ENCODE results near the gene XRN2.

The XRN2 gene, protein sequence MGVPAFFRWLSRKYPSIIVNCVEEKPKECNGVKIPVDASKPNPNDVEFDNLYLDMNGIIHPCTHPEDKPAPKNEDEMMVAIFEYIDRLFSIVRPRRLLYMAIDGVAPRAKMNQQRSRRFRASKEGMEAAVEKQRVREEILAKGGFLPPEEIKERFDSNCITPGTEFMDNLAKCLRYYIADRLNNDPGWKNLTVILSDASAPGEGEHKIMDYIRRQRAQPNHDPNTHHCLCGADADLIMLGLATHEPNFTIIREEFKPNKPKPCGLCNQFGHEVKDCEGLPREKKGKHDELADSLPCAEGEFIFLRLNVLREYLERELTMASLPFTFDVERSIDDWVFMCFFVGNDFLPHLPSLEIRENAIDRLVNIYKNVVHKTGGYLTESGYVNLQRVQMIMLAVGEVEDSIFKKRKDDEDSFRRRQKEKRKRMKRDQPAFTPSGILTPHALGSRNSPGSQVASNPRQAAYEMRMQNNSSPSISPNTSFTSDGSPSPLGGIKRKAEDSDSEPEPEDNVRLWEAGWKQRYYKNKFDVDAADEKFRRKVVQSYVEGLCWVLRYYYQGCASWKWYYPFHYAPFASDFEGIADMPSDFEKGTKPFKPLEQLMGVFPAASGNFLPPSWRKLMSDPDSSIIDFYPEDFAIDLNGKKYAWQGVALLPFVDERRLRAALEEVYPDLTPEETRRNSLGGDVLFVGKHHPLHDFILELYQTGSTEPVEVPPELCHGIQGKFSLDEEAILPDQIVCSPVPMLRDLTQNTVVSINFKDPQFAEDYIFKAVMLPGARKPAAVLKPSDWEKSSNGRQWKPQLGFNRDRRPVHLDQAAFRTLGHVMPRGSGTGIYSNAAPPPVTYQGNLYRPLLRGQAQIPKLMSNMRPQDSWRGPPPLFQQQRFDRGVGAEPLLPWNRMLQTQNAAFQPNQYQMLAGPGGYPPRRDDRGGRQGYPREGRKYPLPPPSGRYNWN

DNA sequence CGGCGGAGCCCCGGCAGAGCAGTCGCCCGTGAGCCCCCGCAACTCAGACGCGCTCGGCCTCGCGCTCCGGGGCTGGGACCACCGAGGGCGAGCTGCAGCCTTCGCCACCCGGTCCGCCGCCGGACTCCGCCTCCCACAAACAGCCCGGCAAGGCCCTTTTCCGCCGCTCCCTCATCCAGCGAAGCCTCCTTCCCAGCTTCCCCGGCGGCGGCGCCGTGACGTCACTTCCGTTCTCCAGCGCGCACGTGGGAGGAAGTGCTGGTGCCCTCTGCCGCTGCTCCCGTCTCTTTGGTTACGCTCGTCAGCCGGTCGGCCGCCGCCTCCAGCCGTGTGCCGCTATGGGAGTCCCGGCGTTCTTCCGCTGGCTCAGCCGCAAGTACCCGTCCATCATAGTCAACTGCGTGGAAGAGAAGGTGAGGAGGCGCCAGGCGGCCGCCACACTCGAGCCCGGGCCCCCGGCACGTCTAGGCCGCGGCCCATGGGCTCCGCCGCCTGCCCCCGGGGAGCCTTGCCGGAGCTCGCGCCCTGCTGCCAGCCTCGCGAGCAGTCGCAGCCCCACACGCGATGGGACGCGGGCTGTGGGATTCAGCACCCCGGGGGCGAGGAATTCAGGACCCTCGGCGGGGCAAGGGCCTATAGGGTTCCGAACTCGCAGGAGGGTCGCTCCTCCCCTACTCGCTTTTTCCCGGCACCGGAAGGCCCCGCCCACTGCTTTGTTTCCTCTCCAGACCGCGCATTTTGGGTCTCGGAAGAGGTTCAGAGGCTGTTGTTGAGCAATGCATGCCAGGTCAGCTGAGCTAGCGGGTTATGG lies at the start of gene XRN2:
XRN2 (plus strand) TSS at position 271 of the 811 bp plus-strand sequence; CDS start at position 339, 68 bp downstream.
- DNase-seq, result peak; percentile 96

DNA sequence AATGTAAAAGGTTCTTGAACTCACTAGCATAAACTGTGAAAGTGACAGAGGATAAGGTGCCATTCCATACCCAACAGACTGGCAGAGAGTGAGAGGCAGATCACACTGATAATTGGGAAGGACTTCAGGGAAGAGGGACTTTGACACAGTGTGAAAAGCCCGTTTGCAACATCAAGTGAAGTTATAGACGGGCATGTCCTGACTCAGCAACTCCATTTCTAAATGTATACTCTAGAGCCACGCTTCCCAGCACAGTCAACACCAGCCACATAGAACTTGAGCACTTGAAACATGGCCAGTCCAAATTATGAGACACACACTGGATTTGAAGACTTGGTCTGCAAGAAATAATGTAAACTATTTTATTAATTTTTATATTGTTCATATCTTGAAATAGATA lies 45.9 kb upstream of the XRN2 start:
- DNase-seq, result no peak

DNA sequence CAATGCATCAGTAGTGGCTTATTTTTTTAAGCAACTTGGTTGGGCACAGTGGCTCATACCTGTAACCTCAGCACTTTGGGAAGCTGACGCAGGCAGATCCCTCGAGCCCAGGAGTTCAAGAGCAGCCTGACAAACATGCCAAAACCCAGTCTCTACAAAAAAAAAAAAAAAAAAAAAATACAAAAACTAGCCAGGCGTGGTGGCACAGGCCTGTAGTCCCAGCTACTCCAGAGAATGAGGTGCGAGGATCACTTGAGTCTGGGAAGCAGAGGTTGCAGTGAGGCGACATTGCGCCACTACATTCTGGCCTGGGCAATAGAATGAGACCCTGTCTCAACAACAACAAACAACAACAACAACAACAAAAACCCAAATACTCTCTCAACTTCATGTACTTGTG lies 44.7 kb upstream of the XRN2 start:
- no peak for DNase-seq

DNA sequence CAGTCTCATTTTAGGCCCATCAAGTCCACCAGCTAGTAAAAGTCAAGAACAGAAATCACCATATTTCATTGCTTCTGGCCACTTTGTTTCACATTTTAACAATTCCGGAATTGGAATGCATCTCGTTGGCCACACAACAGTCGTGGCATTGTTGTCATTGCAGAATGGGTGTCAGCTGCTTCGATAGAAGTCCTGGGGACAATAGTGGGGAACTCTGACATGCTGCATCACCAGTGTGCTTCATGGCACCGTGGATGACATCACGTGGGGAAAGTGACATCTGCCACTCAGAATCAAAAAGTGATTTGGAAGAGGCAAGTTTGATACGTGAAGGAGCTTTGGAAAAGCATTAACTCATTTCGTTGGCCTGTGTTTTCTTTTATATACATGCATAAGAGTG lies 43.8 kb upstream of the XRN2 start:
- DNase-seq, result no peak

DNA sequence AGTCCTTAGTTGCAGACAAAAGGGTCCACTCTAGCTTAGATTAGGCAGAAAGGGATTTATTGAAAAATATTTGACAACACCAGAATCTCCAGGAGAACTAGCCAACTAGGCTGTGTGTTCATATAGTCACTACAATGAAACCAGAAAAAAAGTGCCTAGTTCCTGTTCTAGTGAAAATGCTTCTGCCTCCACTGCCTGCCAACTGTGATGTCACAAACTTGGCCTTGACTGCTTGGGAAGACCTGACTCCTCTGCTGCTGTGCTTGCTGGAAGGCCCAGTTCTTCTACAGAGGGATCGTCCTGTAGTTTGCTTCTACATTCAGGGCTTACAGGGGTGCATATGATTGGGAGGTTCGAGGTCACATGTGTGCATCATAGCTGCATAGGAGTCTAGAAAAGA lies 40.3 kb upstream of the XRN2 start:
- no peak for DNase-seq

DNA sequence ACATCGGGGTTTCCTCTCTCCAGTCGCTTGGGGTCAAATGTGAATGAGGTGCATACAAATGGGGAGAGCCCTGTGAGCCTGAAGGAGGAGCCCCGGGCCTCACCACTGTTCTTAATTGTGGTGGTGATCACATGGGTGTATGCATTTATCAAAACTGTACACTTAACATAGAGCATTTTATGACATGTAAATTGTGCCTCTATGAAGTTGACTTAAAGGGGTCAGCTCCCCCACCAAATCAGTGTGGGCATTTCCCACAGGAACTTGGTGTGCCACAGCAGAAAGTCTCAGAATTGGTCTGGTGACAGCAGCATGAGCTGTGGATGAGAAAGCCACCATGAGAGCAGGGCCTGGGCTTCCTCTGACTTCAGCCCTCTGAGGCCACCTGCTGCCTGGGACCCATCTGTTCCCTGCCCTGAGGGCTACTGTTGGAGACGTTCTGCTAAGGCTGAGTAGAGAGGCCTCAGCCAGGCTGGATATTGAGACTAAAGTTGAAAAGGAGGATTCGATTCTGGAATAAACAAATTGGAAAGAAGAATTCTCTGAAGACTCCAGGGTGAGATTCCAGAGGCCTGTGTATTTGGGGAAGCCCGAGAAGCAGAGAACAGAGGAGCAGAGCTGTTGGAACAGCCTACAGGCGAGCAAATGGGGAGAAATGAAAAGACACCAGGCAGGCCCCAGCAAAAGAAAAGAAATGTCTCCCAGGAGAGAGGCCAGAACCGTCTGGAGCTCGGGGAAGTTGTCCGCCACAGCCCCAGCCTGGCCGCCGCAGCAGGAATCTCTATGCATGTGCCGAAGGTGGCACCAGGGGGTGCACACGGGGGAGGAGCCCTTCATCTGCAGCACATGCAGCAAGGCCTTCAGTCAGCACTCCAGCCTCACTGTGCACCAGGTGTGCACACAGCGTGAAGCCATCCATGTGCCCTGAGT lies 37.6 kb upstream of the XRN2 start:
- no peak for DNase-seq

DNA sequence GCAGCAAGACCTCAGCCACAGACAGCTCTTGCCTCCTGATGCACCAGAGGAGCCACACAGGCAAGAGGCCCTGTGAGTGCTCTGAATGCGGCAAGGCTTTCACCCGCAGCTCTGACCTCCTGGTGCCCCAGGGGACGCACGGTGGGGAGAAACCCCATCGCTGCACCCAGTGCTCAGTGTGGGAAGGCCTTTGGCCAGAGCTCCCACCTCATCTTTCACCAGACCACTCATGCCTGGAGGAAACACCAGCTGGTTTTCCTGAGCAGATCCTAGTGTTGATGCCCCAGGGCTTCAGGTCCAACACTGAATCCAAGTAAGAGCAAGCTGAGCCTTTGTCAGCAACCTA lies 37.0 kb upstream of the XRN2 start:
- no peak for DNase-seq

DNA sequence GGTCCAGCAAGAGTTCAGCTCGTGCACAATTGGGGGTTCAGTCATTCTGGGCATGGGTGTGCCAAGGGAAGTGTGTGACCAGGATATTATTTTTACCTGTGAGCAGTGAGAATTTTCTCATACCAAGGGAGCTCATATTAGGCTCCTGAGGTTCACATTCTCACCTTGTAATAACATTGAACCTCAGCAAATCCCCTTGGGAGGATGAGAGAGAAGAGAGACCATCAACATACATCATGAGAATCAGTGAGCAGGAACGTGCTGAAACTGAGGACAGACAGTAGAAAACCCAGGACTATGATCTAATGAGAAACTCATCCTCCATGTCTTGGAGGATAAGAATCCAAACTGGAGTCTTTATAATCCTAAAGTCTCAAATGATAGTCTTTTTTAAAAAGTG lies 33.4 kb upstream of the XRN2 start:
- DNase-seq, result no peak

DNA sequence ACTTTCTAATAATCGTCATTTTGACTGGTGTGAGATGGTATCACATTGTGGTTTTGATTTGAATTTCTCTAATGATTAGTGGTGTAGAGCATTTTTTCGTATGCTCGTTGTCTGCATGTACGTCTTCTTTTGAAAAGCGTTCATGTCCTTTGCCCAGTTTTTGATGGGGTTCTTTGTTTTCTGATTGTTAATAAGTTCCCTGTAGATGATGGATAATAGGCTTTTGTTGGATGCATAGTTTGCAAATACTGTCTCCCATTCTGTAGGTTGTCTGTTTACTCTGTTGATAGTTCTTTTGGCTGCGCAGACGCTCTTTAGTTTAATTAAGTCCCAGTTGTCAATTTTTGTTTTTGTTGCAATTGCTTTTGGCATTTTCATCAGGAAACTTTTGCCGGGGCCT lies 32.3 kb upstream of the XRN2 start:
- DNase-seq, result no peak

DNA sequence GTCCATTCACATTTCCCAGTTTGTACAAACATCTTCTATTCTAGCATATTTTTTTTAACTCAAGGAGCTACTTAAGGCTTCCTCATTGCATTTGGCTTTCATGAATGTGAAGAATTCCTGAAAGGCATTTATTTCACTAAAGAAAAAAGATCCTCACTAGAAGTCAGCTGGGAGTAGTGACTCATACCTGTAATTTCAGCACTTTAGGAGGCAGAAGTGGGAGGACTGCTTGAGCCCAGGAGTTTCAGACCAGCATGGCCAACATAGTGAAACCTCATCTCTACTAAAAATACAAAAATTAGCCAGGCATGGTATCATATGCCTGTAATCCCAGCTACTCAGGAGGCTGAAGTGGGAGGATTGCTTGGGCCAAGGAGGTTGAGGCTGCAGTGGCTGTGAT lies 30.9 kb upstream of the XRN2 start:
- no peak for DNase-seq

DNA sequence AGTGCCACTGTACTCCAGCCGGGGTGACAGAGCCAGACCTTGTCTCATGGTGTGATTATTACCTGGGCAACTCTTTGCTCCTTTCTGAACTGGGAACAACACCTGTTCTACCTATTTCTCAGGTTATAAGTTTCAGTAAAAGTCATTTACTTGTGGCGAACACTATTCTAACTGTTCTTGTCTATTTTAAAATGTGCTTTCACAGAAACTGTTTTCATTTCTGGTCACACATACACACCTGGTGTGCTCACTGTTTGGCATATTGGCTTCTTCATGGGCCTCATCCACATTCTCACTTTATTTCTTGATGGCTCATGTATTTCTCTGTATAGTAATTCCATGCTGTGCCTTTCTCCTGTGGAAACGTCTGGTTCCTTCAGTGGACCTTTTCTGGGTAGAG lies 30.5 kb upstream of the XRN2 start:
- no peak for DNase-seq

DNA sequence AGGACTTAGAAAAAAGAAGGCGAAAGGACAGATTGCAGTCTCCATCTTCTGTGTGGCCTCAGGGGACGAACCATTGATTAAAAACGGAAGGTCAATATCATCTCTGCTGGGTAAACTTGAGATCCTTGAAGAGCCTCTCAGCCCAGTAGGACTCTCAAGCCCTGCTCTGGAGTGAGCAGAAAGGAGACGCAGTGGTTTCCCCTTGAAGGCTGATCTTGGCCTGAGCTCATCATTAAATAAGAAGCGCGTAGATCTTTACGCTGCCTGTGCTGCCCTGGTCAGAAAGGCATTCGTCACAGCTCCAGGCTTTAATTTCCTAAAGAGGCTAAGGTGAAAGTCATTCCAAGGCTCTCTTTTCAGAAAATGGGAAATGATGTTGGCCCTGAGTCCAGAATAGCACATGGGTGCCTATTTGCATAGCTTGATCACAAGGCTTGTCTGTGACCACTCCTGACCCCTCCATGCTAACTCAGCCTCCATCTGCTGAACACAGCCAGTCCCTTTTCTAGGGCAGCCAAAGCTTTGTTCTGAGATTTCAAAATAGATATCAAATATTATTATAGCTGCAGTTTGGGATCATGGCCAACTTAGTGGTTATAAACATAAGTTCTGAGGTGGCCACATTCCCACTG lies 29.3 kb upstream of the XRN2 start:
- DNase-seq, result no peak

DNA sequence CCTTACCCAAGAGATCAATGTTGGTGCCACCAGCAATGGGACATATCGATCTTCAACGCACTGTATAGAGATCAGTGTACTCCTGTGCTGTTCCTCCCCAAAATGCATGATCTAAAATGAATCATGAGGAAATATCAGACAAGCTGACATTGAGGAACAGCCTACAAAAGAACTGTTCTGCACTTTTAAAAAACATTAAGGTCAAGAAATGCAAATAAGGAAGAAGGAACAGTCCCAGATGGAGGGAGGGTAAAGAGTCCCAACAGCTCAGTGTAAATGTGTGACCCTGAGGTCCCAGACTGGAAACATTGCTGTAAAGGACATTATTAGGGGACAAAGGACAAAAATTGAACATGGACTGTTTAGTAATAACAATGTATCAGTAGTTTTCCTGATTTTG lies 24.3 kb upstream of the XRN2 start:
- no peak for DNase-seq

DNA sequence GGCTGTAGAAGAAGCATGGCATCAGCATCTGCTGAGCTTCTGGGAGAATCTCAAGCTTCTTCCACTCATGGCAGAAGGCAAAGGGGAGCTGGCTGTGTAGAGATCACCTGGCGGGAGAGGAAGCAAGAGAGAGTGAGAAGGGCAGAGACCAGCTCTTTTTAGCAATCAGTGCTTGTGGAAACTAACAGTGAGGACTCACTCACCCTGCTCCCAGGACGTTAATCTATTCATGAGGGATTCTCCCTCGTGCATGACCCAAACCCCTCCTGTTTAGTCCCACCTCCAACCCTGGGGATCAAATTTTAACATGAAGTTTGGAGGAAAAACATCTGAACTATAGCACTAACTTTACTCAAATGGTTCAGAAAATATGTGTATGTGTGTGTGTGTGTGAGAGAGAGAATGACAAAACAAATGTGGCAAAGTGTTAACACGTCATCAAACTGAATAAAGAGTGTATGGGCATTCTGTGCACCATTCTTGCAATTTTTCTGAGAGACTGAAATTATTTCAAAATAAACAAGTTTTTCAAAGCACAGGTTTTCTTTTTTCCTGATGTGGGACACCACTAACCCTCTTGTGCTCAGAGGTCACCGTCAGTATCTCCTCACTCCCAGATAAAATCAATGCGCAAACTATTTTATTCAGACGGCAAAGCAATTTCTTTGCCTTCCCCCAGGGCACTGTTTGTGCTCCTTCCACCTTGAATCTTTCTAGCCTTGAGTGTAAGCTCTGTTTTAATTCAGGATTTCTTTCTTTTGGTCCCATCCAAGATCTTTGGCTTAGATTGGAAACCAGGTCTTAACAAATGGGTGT lies 23.2 kb upstream of the XRN2 start:
- no peak for DNase-seq

DNA sequence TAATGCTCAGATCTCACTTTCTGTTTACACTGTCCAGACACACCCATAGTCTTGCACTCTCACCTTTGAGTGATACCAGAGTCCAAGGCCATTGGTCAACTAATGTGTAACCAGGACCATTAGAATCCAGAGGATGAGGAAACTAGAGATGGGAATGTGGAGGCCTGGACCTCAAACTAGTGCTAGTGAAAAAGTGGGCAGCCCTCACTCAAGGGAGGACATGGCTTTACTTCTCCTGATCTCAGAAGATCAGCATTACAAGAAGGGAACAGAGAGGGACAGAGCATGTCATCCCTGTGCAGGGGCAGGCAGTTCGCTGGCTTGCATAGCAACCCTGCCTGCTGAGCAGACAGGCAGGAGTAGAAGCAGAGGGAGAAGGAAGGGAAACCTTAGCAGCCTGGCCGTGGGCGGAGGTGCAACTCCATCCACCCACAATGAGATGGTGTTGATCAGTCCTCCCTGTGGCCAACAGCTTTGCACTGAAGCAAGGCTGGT lies 22.6 kb upstream of the XRN2 start:
- DNase-seq, result no peak

DNA sequence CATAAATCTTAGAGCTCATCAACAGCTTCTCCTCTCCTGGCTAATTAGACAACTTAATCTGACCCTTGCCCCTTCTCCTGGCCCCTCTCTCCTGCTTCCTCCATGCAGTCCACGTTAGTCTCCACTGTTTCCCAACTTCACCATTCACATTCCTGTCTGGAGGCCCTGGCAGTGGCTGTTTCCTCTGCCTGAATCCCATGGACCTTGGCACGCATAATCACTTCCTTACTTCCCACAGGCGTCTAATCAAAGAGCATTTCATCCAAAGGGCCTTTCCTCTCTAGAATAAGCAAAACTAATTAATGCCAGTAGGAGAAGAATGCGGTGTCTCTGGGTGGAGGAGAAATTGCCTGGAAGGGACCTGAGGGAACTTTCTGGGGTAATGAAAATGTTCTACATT lies 16.4 kb upstream of the XRN2 start:
- no peak for DNase-seq

DNA sequence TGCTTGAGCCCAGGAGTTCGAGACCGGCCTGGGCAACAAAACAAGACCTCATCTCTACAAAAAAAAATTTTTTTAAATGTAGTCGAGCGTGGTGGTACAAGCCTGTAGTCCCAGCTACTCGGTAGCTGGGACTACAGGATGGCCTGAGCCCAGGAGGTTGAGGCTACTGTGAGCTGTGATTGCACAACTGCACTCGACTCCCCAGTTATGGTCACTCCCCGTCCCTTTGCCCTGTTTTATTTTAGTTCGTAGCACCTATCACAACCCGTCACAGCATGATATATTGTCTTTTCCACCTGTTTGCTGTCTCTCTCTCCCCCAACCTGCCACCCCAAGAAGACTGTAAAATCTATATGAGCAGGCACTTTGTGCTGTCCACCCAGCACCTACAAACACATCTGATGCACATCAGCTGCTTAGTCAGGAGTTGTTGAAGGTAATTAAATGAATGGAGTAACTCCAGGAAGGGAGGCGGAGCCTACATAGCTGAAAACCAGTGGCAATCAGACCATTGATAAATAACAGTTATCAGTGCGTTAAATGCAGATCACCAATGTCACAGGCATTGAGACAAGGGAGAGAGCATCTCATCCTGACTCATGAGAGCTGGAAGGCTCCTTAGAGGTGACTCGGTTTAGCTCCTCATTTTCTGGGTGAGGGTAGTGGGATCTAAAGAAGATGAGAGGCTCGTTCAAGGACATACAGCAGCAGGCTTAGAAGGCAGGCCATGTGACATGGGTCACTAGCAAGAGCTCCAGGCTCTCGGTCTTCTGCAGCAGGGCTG lies 14.4 kb upstream of the XRN2 start:
- no peak for DNase-seq

DNA sequence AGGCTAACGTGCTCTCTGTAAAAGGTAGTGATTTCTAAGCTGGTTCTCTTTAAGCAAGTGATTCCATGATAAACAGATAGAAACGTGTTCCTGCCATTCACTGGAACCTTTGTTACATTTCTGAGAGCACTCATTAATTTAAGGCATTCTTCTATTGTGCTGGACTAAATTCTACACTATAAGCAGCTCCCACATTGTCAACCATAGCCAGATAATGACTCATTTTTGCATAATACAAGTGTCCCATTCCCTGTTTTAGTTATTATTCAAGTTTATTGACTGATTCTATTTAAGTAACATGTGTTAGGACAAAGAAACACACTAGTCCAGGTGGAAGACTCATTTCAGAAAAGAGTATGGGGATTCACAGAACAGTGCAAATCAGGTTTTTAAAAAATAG lies 13.5 kb upstream of the XRN2 start:
- no peak for DNase-seq

DNA sequence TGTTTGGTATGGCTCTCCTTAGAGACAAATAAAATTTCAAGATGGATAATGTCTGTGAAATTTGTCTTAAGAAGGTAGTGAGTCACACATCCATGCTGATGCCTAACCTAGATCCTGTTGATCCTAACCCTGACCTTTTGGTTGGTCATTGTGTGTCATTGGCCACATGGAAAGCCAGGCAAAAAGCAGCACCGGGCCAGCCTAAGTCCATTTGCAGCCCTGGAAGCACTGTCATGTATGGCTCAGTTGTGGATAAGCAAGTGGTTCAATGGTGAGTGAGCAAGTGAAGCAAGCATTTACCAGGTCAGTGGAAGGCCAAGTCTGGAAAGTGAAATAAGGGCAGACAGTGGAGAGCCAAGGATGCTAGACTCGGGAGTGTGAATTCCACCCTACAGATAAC lies 12.1 kb upstream of the XRN2 start:
- DNase-seq, result no peak

DNA sequence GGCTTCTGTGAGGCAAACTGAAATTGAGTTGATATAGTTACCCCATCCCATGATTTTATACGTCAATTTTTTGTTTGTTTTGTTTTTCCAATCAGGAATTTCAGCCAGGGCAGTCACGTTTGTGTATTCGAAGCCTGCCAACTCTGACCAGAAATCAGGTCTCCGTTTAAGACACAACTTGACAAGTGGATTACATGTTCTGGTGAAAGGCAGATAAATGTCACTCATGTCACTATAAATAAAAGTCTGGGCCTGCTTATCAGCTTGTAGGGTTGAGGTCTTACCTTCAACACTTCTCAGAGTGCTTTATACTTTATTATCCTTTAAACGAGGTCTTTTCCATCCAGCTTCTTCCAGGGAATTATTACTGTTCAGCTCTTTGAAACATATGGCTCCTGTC lies 8.4 kb upstream of the XRN2 start:
- no peak for DNase-seq
